H1 (cell line): ENCODE data around the gene CTTNBP2. TPM values are rescaled to one million over a fixed set of nuclear protein-coding genes. Genes with fewer than 3 reads are reported as not detected.

Experiments used
- CTCF ChIA-PET: fragments of 300-600 bp; sonication (Branson Sonifier 250); formaldehyde crosslinking; loops from one replicate; lab custom pipeline; 2021; ENCODE audit not compliant: partially characterized antibody; lab: Charles Lee
- POLR2A ChIA-PET: fragments of 300-600 bp; sonication (Branson Sonifier 250); formaldehyde crosslinking; loops from one replicate; lab custom pipeline; 2021; ENCODE audit warnings: inconsistent platforms; ENCODE audit not compliant: partially characterized antibody; lab: Charles Lee
- DNase-seq, 2 experiments: peaks; one replicate each; pipeline versions ENCODE4 v3.0.0 to v3.0.0-alpha.2; 2010 to 2022; ENCODE audit warnings: low spot score in 2 of 2, low read depth in 1 of 2, mixed read lengths in 1 of 2
- FAIRE-seq: peaks from 2 replicates; lab custom pipeline; 2011; peaks lifted over from hg19 to GRCh38; lab: Jason Lieb, UNC
- H2AFZ ChIP-seq: 2 replicates; pipeline ENCODE4 v1.8.1; 2012; ENCODE audit warnings: low read length, inconsistent platforms
- H2AK5ac ChIP-seq: 2 replicates; pipeline ENCODE4 v1.6.1; 2013; ENCODE audit warnings: low read depth, low read length
- H2BK120ac ChIP-seq: replicated peaks from 2 replicates; pipeline ENCODE3; 2013; ENCODE audit warnings: low read depth, low read length, inconsistent platforms
- H2BK12ac ChIP-seq: 2 replicates; pipeline ENCODE4 v1.6.1; 2013; ENCODE audit warnings: low read depth, low read length
- H2BK15ac ChIP-seq: 2 replicates; pipeline ENCODE4 v1.6.1; 2013; ENCODE audit warnings: low read length
- H2BK20ac ChIP-seq: 2 replicates; pipeline ENCODE4 v1.6.1; 2013; ENCODE audit warnings: low read length
- H2BK5ac ChIP-seq: 2 replicates; pipeline ENCODE4 v1.6.1; 2013; ENCODE audit warnings: low read depth, low read length
- H3K14ac ChIP-seq: 2 replicates; pipeline ENCODE4 v1.6.1; 2013; ENCODE audit warnings: inconsistent platforms; ENCODE audit not compliant: insufficient read length
- H3K18ac ChIP-seq: 2 replicates; pipeline ENCODE4 v1.6.1; 2013; ENCODE audit warnings: low read length; ENCODE audit errors: extremely low read depth
- H3K23ac ChIP-seq: 2 replicates; pipeline ENCODE4 v1.6.1; 2013; ENCODE audit warnings: inconsistent platforms; ENCODE audit not compliant: insufficient read length
- H3K23me2 ChIP-seq: 2 replicates; pipeline ENCODE4 v1.6.1; 2013; ENCODE audit warnings: low read depth, low read length
- H3K27ac ChIP-seq: 2 replicates; pipeline ENCODE4 v1.6.1; 2011; ENCODE audit warnings: low read depth, low read length, inconsistent platforms
- H3K27me3 ChIP-seq, 4 experiments: replicated peaks in 1 of 4; 1 replicate in 1 of 4; 2 replicates in 3 of 4; pipeline versions ENCODE4 v1.6.1 to v1.8.1; 2011 to 2013; ENCODE audit warnings: low read length in 3 of 4, mild to moderate bottlenecking in 3 of 4, inconsistent platforms in 2 of 4, mixed read lengths in 2 of 4, moderate library complexity in 1 of 4; ENCODE audit not compliant: control insufficient read depth in 3 of 4, insufficient read depth in 3 of 4; ENCODE audit errors: extremely low read depth in 1 of 4
- H3K36me3 ChIP-seq, 4 experiments: 2 replicates each; pipeline versions ENCODE4 v1.6.1 to v1.8.1; 2011 to 2013; ENCODE audit warnings: mild to moderate bottlenecking in 4 of 4, low read length in 3 of 4, moderate library complexity in 2 of 4, control low read depth in 1 of 4, inconsistent platforms in 1 of 4; ENCODE audit not compliant: insufficient read depth in 4 of 4, control insufficient read depth in 2 of 4
- H3K4ac ChIP-seq: replicated peaks from 2 replicates; pipeline ENCODE3; 2013; ENCODE audit warnings: low read length, low read depth, mixed read lengths, inconsistent platforms; ENCODE audit not compliant: insufficient read length
- H3K4me1 ChIP-seq, 4 experiments: replicated peaks in 1 of 4; 1 replicate in 1 of 4; 2 replicates in 3 of 4; pipeline versions ENCODE4 v1.6.1 to v1.8.1; 2011 to 2013; ENCODE audit warnings: low read length in 3 of 4, inconsistent platforms in 2 of 4, mixed read lengths in 1 of 4; ENCODE audit not compliant: insufficient read depth in 4 of 4, control insufficient read depth in 3 of 4
- H3K4me2 ChIP-seq, 2 experiments: 2 replicates each; pipeline versions ENCODE4 v1.6.1 to v1.8.1; 2011 to 2013; ENCODE audit warnings: low read depth in 2 of 2, low read length in 2 of 2, control low read depth in 1 of 2, inconsistent platforms in 1 of 2, mild to moderate bottlenecking in 1 of 2; ENCODE audit not compliant: insufficient read depth in 1 of 2
- H3K4me3 ChIP-seq, 4 experiments: fragments of 200-600, 300-600 bp in 1 of 4; sonication (generic), shearing (Covaris generic), sonication (Bioruptor Twin) in 1 of 4; 2 replicates each; pipeline versions ENCODE4 v1.5.1 to v1.8.1; 2011 to 2016; ENCODE audit warnings: low read length in 4 of 4, low read depth in 3 of 4, control low read depth in 2 of 4, inconsistent platforms in 2 of 4, mild to moderate bottlenecking in 2 of 4, mixed read lengths in 1 of 4, moderate library complexity in 1 of 4; ENCODE audit not compliant: insufficient read depth in 2 of 4; ENCODE audit errors: extremely low read depth in 1 of 4
- H3K56ac ChIP-seq: replicated peaks from 2 replicates; pipeline ENCODE3; 2013; ENCODE audit warnings: low read depth, mild to moderate bottlenecking, mixed read lengths, low read length, inconsistent platforms; ENCODE audit not compliant: insufficient read length
- H3K79me1 ChIP-seq: 2 replicates; pipeline ENCODE4 v1.6.1; 2013; ENCODE audit warnings: low read depth, low read length, control low read depth
- H3K79me2 ChIP-seq, 2 experiments: 2 replicates each; pipeline versions ENCODE4 v1.6.1 to v1.8.1; 2012 to 2013; ENCODE audit warnings: low read length in 2 of 2, mild to moderate bottlenecking in 2 of 2, inconsistent platforms in 1 of 2; ENCODE audit not compliant: insufficient read depth in 2 of 2, control insufficient read depth in 1 of 2
- H3K9ac ChIP-seq, 4 experiments: replicated peaks in 1 of 4; 1 replicate in 1 of 4; 2 replicates in 3 of 4; pipeline versions ENCODE4 v1.6.1 to v1.8.1; 2011 to 2013; ENCODE audit warnings: low read depth in 3 of 4, low read length in 3 of 4, control low read depth in 2 of 4, mild to moderate bottlenecking in 2 of 4, moderate library complexity in 2 of 4, inconsistent platforms in 1 of 4; ENCODE audit errors: extremely low read depth in 1 of 4
- H3K9me3 ChIP-seq, 2 experiments: 2 replicates each; pipeline versions ENCODE4 v1.6.1 to v1.8.1; 2012 to 2013; ENCODE audit warnings: mild to moderate bottlenecking in 2 of 2, moderate library complexity in 2 of 2, control low read depth in 1 of 2, inconsistent platforms in 1 of 2, low read depth in 1 of 2, low read length in 1 of 2, mixed read lengths in 1 of 2; ENCODE audit not compliant: insufficient read depth in 2 of 2
- H4K20me1 ChIP-seq, 2 experiments: replicated peaks in 1 of 2; 2 replicates each; pipeline versions ENCODE3 to v1.8.1; 2011 to 2013; ENCODE audit warnings: inconsistent platforms in 2 of 2, low read length in 2 of 2, mild to moderate bottlenecking in 1 of 2; ENCODE audit not compliant: insufficient read depth in 2 of 2, control insufficient read depth in 1 of 2
- H4K5ac ChIP-seq: 2 replicates; pipeline ENCODE4 v1.6.1; 2013; ENCODE audit warnings: low read length, low read depth, mixed read lengths, inconsistent platforms; ENCODE audit not compliant: insufficient read length
- H4K8ac ChIP-seq: 2 replicates; pipeline ENCODE4 v1.8.0; 2013; ENCODE audit warnings: mild to moderate bottlenecking, moderate library complexity, low read length, inconsistent platforms; ENCODE audit not compliant: insufficient read depth; ENCODE audit errors: extremely low read depth
- H4K91ac ChIP-seq: replicated peaks from 2 replicates; pipeline ENCODE3; 2013; ENCODE audit warnings: low read length, mixed read lengths, inconsistent platforms; ENCODE audit not compliant: insufficient read length
- HDAC2 ChIP-seq, 2 experiments: fragments of 300-600 bp in 1 of 2; sonication (generic) in 1 of 2; IDR thresholded peaks; 2 replicates each; pipeline ENCODE4 v1.6.1; 2011 to 2012; ENCODE audit warnings: low read depth in 2 of 2, low read length in 2 of 2, mild to moderate bottlenecking in 2 of 2, moderate library complexity in 2 of 2, borderline replicate concordance in 1 of 2, inconsistent platforms in 1 of 2
- SIX5 ChIP-seq: IDR thresholded peaks from 2 replicates; pipeline ENCODE4 v1.6.1; 2011; ENCODE audit warnings: mild to moderate bottlenecking, low read depth, low read length
- WGBS, 2 experiments: shearing (Covaris generic) in 1 of 2; methylation state at CpG; one replicate each; pipeline versions ENCODE4 v1.1.6 to v1.1.7; 2013 to 2015; ENCODE audit warnings: low lambda C conversion rate in 2 of 2, mixed read lengths in 2 of 2, inconsistent platforms in 1 of 2, low coverage in 1 of 2, missing lambda C conversion rate in 1 of 2; ENCODE audit not compliant: insufficient replicate concordance in 2 of 2, insufficient coverage in 1 of 2, insufficient read length in 1 of 2; ENCODE audit errors: extremely low coverage in 1 of 2, missing lambda C conversion rate in 1 of 2; 5-methylcytosine and 5-hydroxymethylcytosine counted together
- polyA plus RNA-seq, 7 experiments: library from polyadenylated mRNA; depleted of rRNA in 3 of 7; stranded (reverse) in 5 of 7; unstranded in 2 of 7; fragments of >200 nt in 5 of 7; fragments of 200-250 nt in 2 of 7; gene quantifications; 1 replicate in 5 of 7; 2 replicates in 1 of 7; 4 replicates in 1 of 7; pipeline versions ENCODE4 v1.2.1 to v1.2.3, GENCODE V29; 2011 to 2013; ENCODE audit warnings: missing spikeins in 2 of 7, mixed read lengths in 2 of 7
- total RNA-seq: library from RNA; stranded (reverse); fragmentation: NEBNext Ultra II Directional; extraction: Animal tissue kit (Norgen Biotek cat#: 25700); gene quantifications from 2 replicates; pipeline ENCODE4 v1.2.1, GENCODE V29; 2021

The CTTNBP2 gene
- total and polyA plus RNA-seq, 2 of the 8 experiments (the other 6 are each of a cell fraction or from before 2014, with no cell fraction given) = 15.3 to 35.1 TPM

DNA sequence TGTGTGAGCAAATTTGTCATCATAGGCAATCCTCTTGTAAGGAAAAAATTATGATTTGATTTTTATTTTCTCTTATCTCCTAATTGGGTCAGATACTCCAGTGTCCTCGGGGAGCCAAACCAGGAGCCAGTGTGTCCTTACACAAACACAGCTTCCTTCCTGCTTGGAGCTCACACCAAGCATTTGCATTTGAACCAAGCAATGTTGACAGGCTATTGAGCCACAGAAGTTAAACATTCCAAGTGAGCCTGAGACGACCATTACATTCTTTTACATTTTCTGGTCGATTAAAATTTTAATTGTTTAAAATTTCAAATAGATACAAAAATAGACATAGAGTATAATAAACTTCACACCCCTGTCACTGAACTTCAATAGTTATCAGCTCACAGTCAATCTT is 198.6 kb downstream of the CTTNBP2 start:
- FAIRE-seq (peak; percentile 87), DNase-seq (peak in 1 of 2 experiments; percentile 25)
- H2BK120ac ChIP-seq = no peak overlapping the region
- no peaks in the 10 kb centered on the region for H3K79me2 ChIP-seq
- H3K4ac ChIP-seq = no peak overlapping the region
- H3K23ac ChIP-seq = no peak overlapping the region
- peak overlapping the region; percentile 85 for H4K5ac ChIP-seq
- H3K56ac ChIP-seq = no peak overlapping the region
- H3K4me1 ChIP-seq = peaks cover 10 to 30% (median 23%) of the 10 kb centered on the region in 4 experiments; a peak in 6 of 7 replicates
- H3K27ac ChIP-seq = no peak overlapping the region
- no peak overlapping the region for H2BK12ac ChIP-seq
- no peak overlapping the region for H3K14ac ChIP-seq
- H4K8ac ChIP-seq = no peak overlapping the region
- no peak overlapping the region for H2BK20ac ChIP-seq
- no peak overlapping the region for H2BK15ac ChIP-seq
- no peaks in the 10 kb centered on the region for H3K9me3 ChIP-seq
- H2AFZ ChIP-seq = no peak overlapping the region
- H3K18ac ChIP-seq = no peak overlapping the region; the same call in 1 of the 2 replicates
- peak overlapping the region; percentile 51 to 99 for H3K4me2 ChIP-seq
- CTCF ChIA-PET = interaction anchor here (0.8 to 6.4 kb wide), 5 partner anchors 9 to 59 kb away, joined by 3 to 55 read pairs (median 3); no protein-coding TSS in a partner anchor
- H3K27me3 ChIP-seq = peaks cover 0 to under 1% (median 0%) of the 10 kb centered on the region in 4 experiments; a peak in 1 of 7 replicates
- no peaks in the 10 kb centered on the region for H3K79me1 ChIP-seq
- H4K91ac ChIP-seq = no peak overlapping the region
- H4K20me1 ChIP-seq = no peaks in the 10 kb centered on the region
- POLR2A ChIA-PET = no interaction called here
- H3K36me3 ChIP-seq = no peaks in the 10 kb centered on the region; a peak in 1 of 8 replicates
- H2AK5ac ChIP-seq = no peak overlapping the region
- WGBS, 2 experiments = 5% methylated on average over 3 of the region's 3 CpGs; no CpG with 5 or more reads in 1 of the 2 experiments
- H3K23me2 ChIP-seq = peaks cover 6% of the 10 kb centered on the region; the same call in 1 of the 2 replicates
- H3K9ac ChIP-seq = no peak overlapping the region
- peak overlapping the region in 1 of 4 experiments; percentile 31; a peak in 1 of 8 replicates for H3K4me3 ChIP-seq
- no peak overlapping the region for H2BK5ac ChIP-seq
- TF ChIP-seq HDAC2 (IDR thresholded peaks at IDR 0.05; ENCODE audit: borderline replicate concordance in 1 of 2, low read depth in 2 of 2, low read length in 2 of 2) (no peak), SIX5 (no peak)
